Panc1 (cell line): ENCODE results near the gene FAM117B. TPM values are rescaled to one million over a fixed set of nuclear protein-coding genes. Genes with fewer than 3 reads are reported as not detected.

Experiments
- ATAC-seq: fragments of 200-7000 bp; cut with Tn5 transposase; 2 replicates; pipeline ENCODE4 v1.9.1; 2020; ENCODE audit warnings: mild to moderate bottlenecking, moderate library complexity
- BruUV-seq: library from RNA; stranded (reverse); fragments of 400-500 nt; replicated peaks from 2 replicates; lab custom pipeline; 2021; lab: Mats Ljungman, UMichigan
- CTCF ChIA-PET: fragments of 300-600 bp; sonication (Branson Sonifier 250); formaldehyde crosslinking; loops from one replicate; lab custom pipeline; 2022; ENCODE audit warnings: antibody characterized with exemption; lab: Charles Lee
- POLR2A ChIA-PET: fragments of 300-600 bp; sonication (Branson Sonifier 250); formaldehyde crosslinking; loops from one replicate; lab custom pipeline; 2022; ENCODE audit warnings: antibody characterized with exemption; lab: Charles Lee
- DNase-seq: peaks from one replicate; pipeline ENCODE4 v3.0.0-alpha.2; 2010; ENCODE audit warnings: low read depth, low spot score
- H3K27ac ChIP-seq: 2 replicates; pipeline ENCODE4 v1.5.1; 2011; ENCODE audit warnings: mild to moderate bottlenecking, low read length, inconsistent platforms
- H3K27me3 ChIP-seq: fragments of 200-500 bp; sonication (Bioruptor generic); 2 replicates; pipeline ENCODE4 v1.6.0; 2014; ENCODE audit warnings: low read length, inconsistent platforms; ENCODE audit not compliant: control insufficient read depth, insufficient read depth
- H3K36me3 ChIP-seq: fragments of 200-500 bp; sonication (Bioruptor generic); 2 replicates; pipeline ENCODE4 v1.5.1; 2014; ENCODE audit warnings: inconsistent platforms, mild to moderate bottlenecking, low read length, moderate library complexity; ENCODE audit not compliant: control insufficient read depth, insufficient read depth
- H3K4me1 ChIP-seq: 2 replicates; pipeline ENCODE4 v1.5.1; 2011; ENCODE audit warnings: inconsistent platforms, mild to moderate bottlenecking, low read length, moderate library complexity; ENCODE audit not compliant: control insufficient read depth, insufficient read depth
- H3K4me3 ChIP-seq, 2 experiments: 2 replicates each; pipeline ENCODE4 v1.5.1; 2011 to 2012; ENCODE audit warnings: low read depth in 2 of 2, low read length in 2 of 2, mild to moderate bottlenecking in 2 of 2, inconsistent platforms in 1 of 2, moderate library complexity in 1 of 2
- H3K9me3 ChIP-seq: fragments of 200-500 bp; sonication (Bioruptor generic); 2 replicates; pipeline ENCODE4 v1.5.1; 2014; ENCODE audit warnings: low read depth, mild to moderate bottlenecking, inconsistent platforms, low read length, moderate library complexity; ENCODE audit not compliant: control insufficient read depth, insufficient read depth
- POLR2AphosphoS5 ChIP-seq: IDR thresholded peaks from 2 replicates; pipeline ENCODE4 v1.6.1; 2012; ENCODE audit warnings: mild to moderate bottlenecking, low read depth, low read length, moderate library complexity
- REST ChIP-seq, 2 experiments: IDR thresholded peaks; 2 replicates each; pipeline ENCODE4 v1.6.1; 2011 to 2012; ENCODE audit warnings: low read depth in 2 of 2, control low read depth in 1 of 2, low read length in 1 of 2, mild to moderate bottlenecking in 1 of 2, moderate library complexity in 1 of 2; ENCODE audit not compliant: insufficient read depth in 1 of 2
- SIN3A ChIP-seq: IDR thresholded peaks from 2 replicates; pipeline ENCODE4 v1.6.1; 2012; ENCODE audit warnings: low read depth, mild to moderate bottlenecking, low read length, moderate library complexity, borderline replicate concordance; ENCODE audit not compliant: insufficient read depth
- TCF7L2 ChIP-seq: IDR thresholded peaks from 2 replicates; pipeline ENCODE4 v1.6.1; 2011; ENCODE audit warnings: mild to moderate bottlenecking, low read depth, low read length, inconsistent platforms
- in situ Hi-C: cut with HindIII; loops from 2 replicates; pipeline ENCODE4 v1.10.0; 2016; ENCODE audit warnings: low sequenced_read_pairs, low pct_unique_long_range_greater_than_20kb
- intact Hi-C: fragments of 100-400 bp; cut with micrococcal nuclease; formaldehyde crosslinking; loops from one replicate; pipeline ENCODE4 v1.10.0; 2022; ENCODE audit not compliant: unreplicated experiment
- total RNA-seq: library from RNA; stranded (reverse); gene quantifications from one replicate; pipeline ENCODE4 v1.2.1, GENCODE V29; 2021; ENCODE audit not compliant: unreplicated experiment
- TF ChIP-seq, protein P1 (sequence below): fragments of 450-650 bp; IDR thresholded peaks from 2 replicates; pipeline ENCODE4 v1.5.1; 2017; ENCODE audit warnings: mild to moderate bottlenecking

The FAM117B gene
- total RNA-seq, 1 experiment from 2014 or later = 7.8 TPM

DNA sequence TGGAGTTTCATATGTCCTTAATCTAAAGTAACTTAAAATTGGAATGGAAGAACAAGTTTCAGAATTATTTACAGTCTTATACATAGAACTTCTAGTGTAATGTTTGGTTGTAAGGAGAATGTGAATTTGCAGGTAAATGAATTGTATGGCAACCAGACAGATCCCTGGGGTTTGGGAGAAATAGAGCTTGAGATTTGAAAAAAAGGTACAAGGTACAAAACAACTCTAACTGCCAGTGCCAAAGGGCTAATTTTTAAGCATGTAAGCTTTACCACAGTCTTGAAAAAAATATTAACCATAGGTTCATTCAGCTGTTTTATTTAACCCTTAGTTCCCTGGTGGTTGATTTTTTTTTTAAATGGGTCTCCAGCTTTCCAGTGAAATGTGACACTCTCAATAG lies 133.5 kb downstream of the FAM117B start:
- Histone ChIP-seq H3K4me3 (no peak overlapping the region), H3K27me3 (no peaks in the 10 kb centered on the region), H3K27ac (no peak overlapping the region), H3K9me3 (no peaks in the 10 kb centered on the region), H3K36me3 (no peaks in the 10 kb centered on the region; the same call in 1 of the 2 replicates), H3K4me1 (no peaks in the 10 kb centered on the region)
- no peak for ATAC-seq
- DNase-seq = no peak
- ChIA-PET POLR2A (interaction anchor here (0.5 kb wide), 1 partner anchor 9 kb away, joined by 3 read pairs; no protein-coding TSS in a partner anchor), CTCF (no interaction called here)
- no TSS peak for BruUV-seq
- intact Hi-C loops (no loop called here), in situ Hi-C loops (no loop called here)
- no peak for TF ChIP-seq SIN3A
- TF ChIP-seq, protein P1, sequence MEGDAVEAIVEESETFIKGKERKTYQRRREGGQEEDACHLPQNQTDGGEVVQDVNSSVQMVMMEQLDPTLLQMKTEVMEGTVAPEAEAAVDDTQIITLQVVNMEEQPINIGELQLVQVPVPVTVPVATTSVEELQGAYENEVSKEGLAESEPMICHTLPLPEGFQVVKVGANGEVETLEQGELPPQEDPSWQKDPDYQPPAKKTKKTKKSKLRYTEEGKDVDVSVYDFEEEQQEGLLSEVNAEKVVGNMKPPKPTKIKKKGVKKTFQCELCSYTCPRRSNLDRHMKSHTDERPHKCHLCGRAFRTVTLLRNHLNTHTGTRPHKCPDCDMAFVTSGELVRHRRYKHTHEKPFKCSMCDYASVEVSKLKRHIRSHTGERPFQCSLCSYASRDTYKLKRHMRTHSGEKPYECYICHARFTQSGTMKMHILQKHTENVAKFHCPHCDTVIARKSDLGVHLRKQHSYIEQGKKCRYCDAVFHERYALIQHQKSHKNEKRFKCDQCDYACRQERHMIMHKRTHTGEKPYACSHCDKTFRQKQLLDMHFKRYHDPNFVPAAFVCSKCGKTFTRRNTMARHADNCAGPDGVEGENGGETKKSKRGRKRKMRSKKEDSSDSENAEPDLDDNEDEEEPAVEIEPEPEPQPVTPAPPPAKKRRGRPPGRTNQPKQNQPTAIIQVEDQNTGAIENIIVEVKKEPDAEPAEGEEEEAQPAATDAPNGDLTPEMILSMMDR = no peak
- no peak for TF ChIP-seq REST (IDR thresholded peaks at IDR 0.05; ENCODE audit: insufficient read depth in 1 of 2, low read depth in 2 of 2, low read length in 1 of 2)
- no peak for TF ChIP-seq POLR2AphosphoS5
- no peak for TF ChIP-seq TCF7L2

DNA sequence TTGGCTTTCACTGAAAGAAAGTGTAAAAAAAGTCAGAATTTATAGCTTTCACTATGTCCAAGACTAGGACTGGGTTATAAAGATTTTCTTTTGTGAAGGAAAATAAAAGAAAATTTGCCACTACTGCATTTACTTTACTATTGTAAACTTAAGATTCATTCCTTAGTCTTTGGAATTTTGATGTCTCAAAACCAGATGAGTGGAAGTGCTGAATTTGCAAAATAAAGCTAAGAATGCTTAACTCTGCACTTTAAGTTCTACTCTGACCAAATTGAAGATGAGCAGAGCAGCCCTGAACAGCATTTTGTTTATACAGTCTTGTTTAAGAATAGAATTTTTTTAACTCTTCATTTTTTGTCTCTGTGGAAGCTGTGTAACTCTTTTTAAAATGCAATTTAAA lies 134.4 kb downstream of the FAM117B start:
- H3K27ac ChIP-seq = no peak overlapping the region
- no TSS peak for BruUV-seq
- H3K36me3 ChIP-seq = no peaks in the 10 kb centered on the region; the same call in 1 of the 2 replicates
- ChIA-PET POLR2A (no interaction called here), CTCF (no interaction called here)
- H3K4me3 ChIP-seq = no peak overlapping the region
- intact Hi-C loops = no loop called here
- ATAC-seq (no peak), DNase-seq (no peak)
- TF ChIP-seq POLR2AphosphoS5 (no peak), REST (IDR thresholded peaks at IDR 0.05; ENCODE audit: insufficient read depth in 1 of 2, low read depth in 2 of 2, low read length in 1 of 2) (no peak), SIN3A (no peak), TCF7L2 (no peak)
- TF ChIP-seq, protein P1 = no peak
- no peaks in the 10 kb centered on the region for H3K9me3 ChIP-seq
- in situ Hi-C loops = no loop called here
- no peaks in the 10 kb centered on the region for H3K4me1 ChIP-seq
- H3K27me3 ChIP-seq = no peaks in the 10 kb centered on the region
